ENCODE results near the gene RPP40.
"Not testable (repeated sequence)": the region's sequence is repeated elsewhere in the genome, so short reads cannot be mapped to it uniquely, and the experiment has no call there.

The RPP40 gene, protein sequence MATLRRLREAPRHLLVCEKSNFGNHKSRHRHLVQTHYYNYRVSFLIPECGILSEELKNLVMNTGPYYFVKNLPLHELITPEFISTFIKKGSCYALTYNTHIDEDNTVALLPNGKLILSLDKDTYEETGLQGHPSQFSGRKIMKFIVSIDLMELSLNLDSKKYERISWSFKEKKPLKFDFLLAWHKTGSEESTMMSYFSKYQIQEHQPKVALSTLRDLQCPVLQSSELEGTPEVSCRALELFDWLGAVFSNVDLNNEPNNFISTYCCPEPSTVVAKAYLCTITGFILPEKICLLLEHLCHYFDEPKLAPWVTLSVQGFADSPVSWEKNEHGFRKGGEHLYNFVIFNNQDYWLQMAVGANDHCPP

DNA sequence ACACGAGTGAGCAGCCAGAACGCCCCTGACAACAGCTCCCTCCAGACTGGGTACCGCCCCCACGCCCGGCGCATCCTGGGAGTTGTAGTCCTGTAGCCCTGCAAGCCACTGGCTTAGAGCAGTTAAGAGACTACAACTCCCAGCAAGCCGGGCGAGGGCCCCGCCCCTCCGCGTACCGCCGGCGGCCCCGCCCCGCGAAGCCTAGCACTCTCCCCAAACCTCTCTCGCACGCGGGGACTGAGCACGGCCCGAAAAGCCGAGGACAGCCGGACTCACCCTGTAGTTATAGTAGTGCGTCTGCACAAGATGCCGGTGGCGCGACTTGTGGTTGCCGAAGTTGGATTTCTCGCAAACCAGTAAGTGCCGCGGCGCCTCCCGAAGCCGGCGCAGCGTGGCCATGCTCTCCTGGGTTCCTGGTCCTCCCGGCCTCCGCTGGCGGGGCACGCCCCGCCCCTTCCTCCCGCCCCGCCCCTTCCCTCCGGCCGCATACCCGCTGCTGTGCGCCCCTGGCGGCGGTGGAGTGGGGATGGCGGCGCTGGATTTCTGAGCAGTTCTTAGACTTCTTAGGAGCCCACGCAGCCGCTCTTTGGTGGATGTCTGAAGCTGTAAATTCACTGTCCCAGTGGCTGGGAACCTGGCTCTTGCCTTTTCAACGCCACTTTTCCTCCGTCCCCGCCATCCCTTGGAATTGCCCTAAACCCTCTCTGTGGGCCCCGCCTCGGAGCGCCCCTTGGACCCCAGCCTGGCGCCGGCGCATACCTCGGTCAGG lies at the start of gene RPP40:
Gene RPP40, minus strand, starts transcription at position 434 of the 769 bp plus-strand sequence. Its CDS starts 35 bp downstream, at position 399.
- DNase-seq, result peak; percentile 97

DNA sequence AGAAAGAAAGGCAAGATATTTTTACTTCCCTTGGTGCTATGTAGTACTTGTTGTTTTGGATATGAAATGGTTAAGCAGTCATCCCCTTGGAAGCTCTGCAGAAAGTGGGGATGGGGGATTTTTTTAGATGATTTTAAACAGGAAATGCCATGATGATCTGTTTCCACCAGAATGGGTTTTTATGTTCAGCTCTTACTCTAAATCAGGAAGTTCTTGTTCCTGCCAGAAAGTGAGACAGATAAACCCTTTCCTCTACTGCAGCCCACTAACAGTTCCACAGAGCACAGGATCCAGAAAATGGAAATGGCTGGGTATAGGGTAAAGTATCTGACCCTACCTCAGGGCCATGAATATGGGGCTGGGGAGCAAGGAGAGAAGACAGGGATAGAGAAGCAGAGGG lies 49.2 kb upstream of the RPP40 start:
- DNase-seq, result peak; percentile 76

DNA sequence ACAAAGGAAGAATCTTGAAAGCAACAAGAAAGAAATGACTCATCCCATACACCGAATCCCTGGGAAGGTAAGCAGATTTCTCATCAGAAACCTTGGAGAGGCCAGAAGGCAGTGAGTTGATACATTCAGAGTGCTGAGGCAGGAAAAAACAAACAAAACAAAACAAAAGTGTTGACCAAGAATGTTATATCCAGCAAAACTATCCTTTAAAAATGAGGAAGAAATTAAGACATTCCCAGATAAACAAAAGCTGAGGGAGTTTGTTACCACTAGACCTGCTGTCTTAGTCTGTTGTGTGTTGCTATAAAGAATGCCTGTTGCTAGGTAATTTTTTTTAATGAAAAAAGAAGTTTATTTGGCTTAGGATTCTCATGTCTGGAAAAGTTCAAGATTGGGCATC lies 47.6 kb upstream of the RPP40 start:
- DNase-seq, result no peak

DNA sequence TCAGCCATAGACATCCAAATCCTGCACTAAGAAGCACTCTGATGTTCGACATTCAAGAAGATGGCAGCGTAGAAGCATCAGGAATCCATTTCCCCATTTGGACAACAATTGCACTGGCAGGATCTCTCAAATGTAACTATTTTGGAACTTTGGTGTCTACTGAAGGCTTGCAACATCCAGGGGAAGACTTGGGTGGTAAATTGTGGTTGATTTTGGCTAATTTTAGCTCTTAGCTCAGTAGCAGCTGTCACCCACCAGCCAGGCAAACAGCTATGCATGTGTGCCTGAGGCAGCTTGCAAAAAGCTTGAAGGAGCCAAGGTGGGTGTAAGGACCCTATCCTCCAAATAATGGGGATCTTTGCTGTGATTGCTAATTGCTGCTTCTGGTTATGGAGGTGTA lies 46.2 kb upstream of the RPP40 start:
- DNase-seq, result no peak

DNA sequence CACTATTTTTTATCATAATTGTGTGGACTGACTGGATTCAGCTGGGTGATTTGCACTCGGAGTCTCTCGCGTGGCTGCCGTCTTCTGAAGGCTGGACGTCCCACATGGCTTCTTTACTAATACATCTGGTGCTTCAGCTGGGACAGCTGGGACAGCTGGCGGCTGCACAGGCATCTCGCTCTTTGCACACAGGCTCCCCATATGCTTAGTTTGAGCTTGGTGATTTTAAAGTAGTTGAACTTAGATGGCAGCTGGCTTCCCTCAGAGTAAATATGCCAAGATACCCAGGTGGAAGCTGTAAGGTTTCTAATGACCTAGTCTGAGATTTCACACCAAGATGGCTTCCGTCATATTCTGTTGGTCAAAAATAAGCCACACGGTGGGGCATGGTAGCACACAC lies 42.6 kb upstream of the RPP40 start:
- no peak for DNase-seq

DNA sequence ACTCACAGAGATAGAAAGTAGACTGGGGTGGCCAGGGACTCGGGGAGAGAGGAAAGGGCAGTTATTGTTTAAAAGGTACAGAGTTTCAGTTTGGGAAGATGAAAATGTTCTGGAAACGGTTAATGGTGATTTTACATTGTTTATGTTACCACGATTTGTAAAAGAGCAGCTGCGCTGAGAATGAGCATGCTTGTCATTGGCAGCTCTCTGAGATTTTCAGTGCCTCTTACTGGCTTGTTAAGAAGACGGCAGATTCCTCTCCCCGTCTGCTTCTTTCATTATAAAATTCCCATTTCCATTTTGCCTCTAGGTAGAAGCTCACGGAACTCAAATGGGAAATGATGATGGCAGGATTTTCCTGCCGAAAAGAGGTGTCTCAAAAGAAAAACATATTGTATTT lies 41.6 kb upstream of the RPP40 start:
- DNase-seq, result no peak

DNA sequence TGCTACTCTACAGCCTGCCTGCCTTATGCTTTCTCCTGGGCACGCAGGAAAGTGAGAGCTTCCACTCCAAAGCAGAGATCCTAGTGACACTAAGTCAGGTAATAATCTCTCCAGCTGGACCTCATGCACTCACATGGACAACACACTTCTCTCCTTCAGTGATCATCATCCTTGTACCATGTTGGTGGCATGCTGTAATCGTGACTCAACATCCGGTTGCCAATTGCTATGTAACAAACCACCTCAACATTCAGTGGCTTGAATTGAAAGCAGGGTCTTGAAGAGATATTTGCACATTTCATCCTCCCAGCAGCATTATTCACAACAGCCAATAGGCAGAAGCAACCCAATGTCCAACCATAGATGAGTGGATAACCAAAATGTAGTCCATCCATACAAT lies 41.0 kb upstream of the RPP40 start:
- DNase-seq, result peak; percentile 41

DNA sequence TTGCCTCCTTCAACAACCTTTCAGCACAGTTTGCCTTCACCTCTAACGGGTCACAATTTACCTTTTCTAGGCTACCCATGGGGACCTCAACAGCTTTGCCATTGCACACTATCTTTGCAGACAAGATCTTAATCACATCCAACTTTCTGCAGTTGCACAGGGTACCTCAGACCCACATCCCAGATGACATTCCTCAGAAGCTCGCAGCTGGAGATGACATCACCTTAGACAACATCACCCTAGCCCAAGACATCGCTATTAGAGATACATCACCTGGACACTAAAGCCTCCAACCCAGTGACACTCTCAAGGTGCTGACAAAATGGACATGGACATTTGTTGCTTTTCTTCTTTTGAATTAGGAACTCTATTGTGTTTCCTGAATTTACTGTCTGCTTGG lies 38.6 kb upstream of the RPP40 start:
- no peak for DNase-seq

DNA sequence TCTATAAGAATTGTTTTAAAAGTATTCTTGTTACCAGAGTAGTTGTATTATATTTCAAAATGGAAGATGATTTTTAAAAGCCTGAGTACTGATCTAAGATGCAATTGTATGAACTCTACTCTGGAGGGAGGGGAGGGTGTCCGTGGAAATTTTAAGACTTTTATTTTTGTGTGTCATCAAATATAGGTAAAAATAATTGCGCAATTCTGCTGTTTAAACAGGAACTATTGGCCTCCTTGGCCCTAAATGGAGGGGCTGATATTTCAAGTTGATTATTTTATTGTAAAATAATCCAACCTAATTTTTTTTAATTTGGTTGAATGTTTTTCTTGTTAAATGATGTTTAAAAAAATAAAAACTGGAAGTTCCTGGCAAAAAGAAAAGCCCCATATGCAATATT lies 38.1 kb upstream of the RPP40 start:
- DNase-seq, result no peak

DNA sequence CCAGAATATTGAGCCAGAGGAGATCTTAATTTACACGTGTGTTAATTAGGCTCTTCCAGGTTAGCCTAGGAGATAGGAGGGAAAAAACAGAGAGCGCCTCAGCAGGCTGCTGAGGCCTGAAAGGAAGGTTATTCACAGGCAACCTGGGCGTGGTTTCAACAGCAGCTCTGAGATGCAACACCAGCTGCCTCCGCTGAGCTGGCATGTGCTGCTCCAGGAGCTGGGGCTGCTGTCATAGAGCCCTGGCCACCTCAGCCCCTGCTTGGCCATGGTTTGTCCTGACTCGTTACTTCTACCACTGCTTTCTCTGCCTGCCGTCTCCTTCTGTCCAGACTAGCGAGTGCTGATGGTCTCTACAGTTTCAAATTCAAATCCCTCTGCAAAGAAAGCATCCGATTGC lies 32.4 kb upstream of the RPP40 start:
- DNase-seq, result peak; percentile 59

DNA sequence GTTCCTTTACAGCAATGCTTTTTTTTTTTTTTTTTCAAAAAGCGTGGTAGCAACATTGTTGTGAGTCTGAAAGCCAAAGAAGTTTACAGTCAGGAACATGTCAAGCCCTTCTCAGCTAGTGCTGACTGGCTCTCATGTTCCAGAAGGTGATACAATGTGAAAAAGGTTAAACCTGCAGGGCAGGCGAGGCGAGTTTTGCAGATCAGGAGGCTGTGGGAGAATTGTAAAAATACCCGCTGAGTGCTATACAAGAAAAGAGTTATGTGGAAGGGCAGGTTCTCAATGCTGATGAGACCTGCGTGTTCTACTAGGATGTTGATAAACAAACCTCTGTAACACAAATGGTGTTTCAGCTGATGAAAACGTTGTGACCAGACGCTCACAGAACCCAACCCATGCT lies 30.9 kb upstream of the RPP40 start:
- no peak for DNase-seq

DNA sequence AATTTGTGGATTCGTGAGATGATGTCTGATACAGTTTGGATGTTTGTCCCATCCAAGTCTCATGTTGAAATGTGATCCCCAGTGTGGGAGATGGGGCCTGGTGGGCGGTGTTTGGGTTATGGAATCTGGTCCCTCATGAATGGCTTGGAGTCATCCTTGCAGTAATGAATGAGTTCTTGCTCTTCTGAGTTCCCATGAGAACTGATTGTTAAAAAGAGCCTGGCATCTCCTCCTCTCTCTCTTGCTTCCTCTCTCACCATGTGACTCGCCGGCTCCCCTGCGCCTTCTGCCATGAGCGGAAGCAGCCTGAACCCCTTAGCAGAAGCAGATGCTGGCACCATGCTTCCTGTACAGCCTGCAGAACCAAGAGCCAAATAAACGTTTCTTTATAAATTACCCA lies 30.5 kb upstream of the RPP40 start:
- DNase-seq, result no peak

DNA sequence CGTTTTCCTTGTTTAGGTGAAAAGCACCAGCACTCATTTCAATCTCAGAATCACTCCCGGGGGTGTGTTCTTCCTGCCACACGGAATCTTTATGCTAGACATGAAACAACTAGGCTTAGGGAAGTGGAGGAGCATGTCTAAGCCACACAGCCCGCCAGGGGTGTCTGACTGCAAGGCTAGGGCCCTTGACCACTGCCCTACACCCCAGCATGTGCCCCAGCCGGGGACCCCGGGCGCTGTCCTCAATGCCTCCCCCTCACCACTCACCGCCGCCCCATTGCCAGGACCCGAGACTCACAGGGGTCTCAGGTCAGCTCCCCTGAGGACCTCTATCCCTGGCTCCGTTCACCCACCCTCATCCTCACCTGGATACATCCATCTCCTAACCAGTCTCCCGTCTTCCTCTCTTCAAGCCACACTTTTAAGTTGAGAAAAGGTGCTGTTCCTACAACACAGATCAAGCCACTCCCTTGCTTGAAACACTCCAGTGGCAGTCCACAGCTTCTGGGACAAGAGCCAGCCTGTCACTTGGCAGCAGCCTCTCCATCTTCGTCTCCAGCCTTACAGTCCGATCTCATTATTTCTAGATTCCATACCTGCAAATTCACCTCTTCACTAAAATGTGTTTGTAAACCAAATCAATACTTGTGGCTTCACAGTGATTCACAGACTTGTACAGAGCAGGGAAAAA lies 29.5 kb upstream of the RPP40 start:
- DNase-seq, result not testable (repeated sequence)

DNA sequence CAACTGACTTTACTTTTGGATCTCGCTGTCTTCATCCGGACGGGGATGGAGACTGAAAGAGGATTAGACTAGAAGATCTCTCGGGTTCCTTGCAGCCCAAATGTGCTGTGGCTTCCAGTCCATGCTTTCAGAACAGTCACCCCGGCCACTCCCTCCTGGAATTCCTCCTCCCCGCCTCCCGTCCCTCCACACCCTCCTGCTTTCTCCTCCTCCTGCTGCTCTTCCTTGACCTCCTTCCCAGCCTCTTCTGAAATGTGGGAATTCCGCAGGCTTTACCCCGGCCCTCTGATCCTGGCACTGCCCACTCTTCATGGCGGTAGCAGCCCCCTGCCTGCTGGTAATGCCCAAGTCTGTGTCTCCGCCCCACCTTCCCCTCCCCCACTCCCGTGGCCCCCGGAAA lies 28.9 kb upstream of the RPP40 start:
- DNase-seq, result peak; percentile 21

DNA sequence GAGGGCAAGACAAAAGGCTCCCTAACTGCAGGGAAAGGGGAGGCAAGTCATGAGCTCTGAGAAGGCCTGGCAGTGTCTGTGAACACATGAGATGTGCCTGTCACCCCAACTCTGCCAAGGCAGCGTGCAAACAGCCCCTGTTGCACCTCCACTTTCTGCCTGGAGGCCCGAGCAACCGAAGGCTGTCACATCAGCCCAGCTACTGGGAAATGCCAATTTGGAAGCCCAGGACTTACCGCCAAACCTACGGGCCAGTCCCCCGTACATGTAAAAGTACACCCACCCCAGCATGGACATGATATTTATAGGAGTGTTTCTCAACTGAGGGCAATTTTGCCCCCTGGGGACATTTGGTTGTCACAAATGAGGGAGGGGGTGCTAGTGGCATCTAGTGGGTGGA lies 27.3 kb upstream of the RPP40 start:
- DNase-seq, result no peak

DNA sequence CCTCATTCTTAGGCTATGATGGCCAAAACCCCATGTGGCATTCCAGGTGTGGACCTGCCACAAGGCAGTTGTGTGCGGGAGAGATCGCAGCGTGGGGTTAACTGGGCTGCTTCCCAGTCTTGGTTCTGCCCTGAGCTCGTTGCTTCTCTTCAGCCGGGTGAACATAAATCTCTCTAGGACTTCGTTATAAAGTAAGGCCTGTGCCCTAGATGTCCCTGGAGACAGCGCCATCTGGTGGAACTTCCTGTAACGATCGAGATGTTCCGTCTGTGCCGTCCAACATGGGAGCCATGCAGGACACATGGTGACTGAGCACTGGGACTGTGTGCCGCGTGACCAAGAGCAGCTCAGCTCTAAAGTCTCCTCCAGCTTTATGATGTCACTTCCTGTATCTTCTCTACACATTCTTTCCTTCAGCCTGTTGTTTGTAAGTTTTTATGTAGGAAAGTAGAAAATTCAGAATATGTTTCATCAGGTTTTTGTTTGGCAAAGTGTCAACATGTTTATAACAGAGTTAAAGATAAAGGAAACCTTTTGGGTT lies 26.8 kb upstream of the RPP40 start:
- DNase-seq, result peak; percentile 86

DNA sequence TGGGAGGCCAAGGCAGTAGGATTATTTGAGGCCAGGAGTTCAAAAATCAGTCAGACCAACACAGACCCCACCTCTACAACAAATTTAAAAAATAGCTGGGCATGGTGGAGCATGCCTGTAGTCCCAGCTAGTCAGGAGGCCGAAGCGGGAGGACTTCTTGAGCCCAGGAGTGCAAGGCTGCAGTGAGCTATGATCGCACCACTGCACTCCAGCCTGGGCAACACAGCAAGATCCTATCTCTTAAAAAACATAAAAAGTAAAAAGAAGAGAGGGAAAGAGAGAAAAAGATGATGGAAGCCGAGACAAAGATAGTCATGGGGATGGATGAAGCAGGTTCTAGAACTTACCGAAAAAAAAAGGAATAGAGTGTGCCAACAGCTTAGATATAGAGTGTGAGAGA lies 25.8 kb upstream of the RPP40 start:
- DNase-seq, result no peak

DNA sequence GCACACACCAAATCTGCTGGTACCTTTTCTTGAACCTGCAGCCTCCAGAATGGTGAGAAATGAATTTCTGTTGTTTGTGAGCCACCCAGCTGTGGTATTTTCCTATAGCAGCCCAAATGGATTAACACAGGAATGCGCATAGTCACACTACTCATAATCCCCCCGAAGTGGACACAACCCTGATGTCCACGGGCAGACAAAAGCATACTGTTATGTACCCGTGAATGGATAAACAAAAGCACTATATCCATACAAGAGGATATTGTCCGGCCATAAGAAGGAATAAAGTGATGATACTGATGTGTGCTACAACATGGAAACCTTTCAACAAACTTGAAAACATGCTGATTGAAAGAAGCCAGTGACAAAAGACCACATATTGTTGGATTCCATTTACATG lies 25.1 kb upstream of the RPP40 start:
- DNase-seq, result no peak

DNA sequence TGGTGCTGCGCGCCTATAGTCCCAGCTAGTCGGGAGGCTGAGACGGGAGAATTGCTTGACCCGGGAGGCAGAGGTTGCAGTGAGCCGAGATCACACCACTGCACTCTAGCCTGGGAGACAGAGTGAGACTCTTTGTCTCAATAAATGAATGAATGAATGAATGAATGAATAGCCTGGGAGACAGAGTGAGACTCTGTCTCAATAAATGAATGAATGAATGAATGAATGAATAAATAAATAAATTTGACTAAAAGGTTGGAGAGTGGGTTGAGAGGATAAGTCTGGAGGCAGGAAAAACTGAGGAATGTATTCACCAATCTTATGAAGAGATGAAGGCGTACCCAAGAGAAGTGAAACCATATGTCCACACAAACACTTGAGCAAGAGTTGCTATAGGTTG lies 24.5 kb upstream of the RPP40 start:
- no peak for DNase-seq

DNA sequence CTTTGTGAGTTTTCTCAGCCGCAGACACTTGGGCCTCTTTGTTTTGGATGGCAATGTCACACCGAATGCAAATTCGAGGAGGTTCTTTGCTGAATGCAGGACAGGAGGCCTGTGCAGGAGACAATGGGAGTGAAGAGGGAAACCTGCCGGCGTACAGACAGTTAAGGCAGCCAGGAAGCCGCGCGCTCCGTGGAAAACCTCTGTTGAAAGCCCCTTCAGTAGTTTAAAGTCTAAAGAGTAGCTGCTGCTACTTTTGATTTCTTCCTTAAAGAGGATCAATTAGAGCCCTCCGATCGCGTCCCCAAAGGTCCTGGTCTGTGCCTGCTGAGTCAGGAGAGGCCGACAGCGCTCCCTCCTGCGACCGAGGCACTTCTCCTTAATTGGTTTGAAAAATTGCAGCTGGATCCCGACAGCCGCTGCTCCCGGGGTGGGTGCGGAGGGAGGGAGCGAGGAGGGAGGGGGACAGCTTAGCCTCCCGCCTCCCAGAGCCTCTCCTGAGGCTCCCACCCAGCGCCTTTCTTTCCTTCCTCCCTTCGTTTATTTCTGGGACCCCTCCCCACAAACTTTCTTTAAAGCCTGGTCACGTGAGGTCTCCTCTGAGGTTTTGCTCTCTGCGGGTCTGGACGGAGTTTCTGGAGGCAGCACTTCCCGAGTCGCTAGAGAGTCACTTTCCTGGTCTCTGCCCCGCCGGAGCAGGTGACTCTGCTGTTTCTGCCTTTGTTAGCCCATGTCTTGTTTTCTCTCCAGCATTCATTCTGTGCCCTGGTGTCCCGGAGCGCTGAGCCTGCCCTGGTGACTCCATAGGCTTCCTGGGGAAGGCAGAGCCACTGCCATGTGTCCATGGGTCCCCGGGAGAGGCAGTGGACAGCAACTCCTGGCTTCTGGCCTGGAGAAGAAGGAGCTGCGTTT lies 22.3 kb upstream of the RPP40 start:
- DNase-seq, result peak; percentile 57

DNA sequence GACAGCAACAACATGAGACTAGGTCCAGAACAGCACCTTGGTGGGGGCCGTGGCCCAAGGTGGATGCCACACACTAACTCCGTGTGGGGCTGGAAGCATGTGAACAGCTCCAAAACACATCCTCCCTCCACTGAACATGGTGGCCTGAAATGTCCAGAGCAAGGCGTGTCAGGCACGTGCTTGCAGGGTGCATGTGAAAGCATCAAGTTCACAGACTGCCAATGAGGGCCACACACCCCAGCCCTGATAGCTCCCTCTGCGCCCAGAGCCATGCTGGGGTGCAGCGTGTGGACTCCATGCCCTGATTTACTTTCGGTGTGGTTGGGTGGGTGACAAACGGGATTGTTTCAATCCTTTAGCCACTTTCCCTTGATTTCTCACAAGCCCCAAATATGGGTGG lies 20.1 kb upstream of the RPP40 start:
- DNase-seq, result no peak

DNA sequence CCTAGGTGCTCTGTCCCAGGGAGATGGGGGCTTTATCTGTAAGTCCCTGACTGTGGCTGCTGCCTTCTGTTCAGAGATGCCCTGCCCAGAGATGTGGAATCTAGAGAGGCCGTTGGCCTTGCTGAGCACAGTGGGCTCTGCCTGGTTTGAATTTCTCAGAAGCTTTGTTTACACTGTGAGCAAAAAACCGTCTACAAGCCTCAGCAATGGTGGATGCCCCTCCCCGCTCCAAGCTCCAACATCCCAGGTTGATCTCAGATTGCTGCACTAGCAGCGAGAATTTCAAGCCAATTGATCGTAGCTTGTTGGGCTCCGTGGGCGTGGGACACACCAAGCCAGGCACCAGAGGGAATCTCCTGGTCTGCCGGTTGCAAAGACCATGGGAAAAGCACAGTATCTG lies 16.3 kb upstream of the RPP40 start:
- no peak for DNase-seq
